NT2/D1 (cell line): ENCODE measurements around the gene CDKN2B.

Experiments
- SUZ12 ChIP-seq: IDR thresholded peaks from 2 replicates; pipeline ENCODE4 v1.6.1; 2011; ENCODE audit not compliant: insufficient read length, insufficient read depth; ENCODE audit errors: extremely low read depth
- YY1 ChIP-seq: IDR thresholded peaks from 2 replicates; pipeline ENCODE4 v1.6.1; 2011; ENCODE audit not compliant: insufficient read length, insufficient read depth
- ZNF274 ChIP-seq: IDR thresholded peaks from 2 replicates; pipeline ENCODE4 v1.6.1; 2011; ENCODE audit warnings: mild to moderate bottlenecking, low read depth, low read length

DNA sequence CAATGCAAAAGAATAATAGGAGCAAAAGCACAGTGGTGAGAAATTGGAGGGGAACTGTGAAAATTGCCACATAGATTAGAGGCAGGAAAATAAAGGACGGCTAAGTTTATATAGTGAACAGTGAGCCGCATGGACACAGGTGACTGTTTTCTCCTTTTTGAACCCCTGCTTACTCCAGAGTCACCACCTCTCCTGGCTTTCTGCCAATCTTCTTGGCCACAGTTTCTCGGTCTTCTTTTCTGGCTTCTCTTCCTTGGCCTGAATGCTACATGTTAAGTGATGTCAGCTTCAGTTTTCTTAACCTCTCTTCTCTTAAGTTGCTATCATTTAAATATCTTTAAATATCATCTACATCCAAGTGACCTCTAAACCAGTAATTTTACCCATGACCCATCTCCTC lies 47.3 kb upstream of the CDKN2B start:
- TF ChIP-seq YY1: no peak
- no peak for TF ChIP-seq SUZ12
- no peak for TF ChIP-seq ZNF274
